ENCODE measurements around the gene C17orf107.
"Not testable (repeated sequence)": the region's sequence is repeated elsewhere in the genome, so short reads cannot be mapped to it uniquely, and the experiment has no call there.

The C17orf107 gene

DNA sequence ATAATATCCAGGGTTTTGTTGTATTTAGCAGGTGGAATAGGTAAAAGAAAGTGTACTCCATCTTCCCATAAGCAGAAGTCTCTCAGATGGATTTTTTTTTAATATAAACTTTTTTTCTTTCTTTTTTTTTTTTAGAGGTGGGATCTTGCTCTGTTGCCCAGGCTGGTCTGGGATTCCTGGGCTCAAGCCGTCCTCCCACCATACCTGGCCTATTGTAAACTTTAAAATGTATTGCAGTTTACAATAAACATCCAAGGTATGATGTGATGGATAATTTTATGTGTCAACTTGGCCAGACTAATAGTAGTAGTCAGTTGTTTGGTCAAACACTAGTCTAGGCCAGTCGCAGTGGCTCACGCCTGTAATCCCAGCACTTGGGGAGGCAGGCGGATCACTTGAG, 22.0 kb downstream of the C17orf107 start:
- TF ChIP-seq, protein P1, sequence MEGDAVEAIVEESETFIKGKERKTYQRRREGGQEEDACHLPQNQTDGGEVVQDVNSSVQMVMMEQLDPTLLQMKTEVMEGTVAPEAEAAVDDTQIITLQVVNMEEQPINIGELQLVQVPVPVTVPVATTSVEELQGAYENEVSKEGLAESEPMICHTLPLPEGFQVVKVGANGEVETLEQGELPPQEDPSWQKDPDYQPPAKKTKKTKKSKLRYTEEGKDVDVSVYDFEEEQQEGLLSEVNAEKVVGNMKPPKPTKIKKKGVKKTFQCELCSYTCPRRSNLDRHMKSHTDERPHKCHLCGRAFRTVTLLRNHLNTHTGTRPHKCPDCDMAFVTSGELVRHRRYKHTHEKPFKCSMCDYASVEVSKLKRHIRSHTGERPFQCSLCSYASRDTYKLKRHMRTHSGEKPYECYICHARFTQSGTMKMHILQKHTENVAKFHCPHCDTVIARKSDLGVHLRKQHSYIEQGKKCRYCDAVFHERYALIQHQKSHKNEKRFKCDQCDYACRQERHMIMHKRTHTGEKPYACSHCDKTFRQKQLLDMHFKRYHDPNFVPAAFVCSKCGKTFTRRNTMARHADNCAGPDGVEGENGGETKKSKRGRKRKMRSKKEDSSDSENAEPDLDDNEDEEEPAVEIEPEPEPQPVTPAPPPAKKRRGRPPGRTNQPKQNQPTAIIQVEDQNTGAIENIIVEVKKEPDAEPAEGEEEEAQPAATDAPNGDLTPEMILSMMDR (IDR thresholded peaks at IDR 0.05), result no peak
- Histone ChIP-seq H3K36me3 (no peaks in the 10 kb centered on the region), H3K27me3 (no peaks in the 10 kb centered on the region), H3K27ac (no peak overlapping the region), H3K4me3 (ENCODE audit: low read depth in 1 of 2, low read length in 1 of 2) (no peak overlapping the region), H3K4me1 (ENCODE audit: control insufficient read depth in 1 of 2, insufficient read depth in 1 of 2, low read depth in 1 of 2, low read length in 1 of 2) (peaks cover 9 to 11% of the 10 kb centered on the region in 2 experiments), H3K9me3 (no peaks in the 10 kb centered on the region)

DNA sequence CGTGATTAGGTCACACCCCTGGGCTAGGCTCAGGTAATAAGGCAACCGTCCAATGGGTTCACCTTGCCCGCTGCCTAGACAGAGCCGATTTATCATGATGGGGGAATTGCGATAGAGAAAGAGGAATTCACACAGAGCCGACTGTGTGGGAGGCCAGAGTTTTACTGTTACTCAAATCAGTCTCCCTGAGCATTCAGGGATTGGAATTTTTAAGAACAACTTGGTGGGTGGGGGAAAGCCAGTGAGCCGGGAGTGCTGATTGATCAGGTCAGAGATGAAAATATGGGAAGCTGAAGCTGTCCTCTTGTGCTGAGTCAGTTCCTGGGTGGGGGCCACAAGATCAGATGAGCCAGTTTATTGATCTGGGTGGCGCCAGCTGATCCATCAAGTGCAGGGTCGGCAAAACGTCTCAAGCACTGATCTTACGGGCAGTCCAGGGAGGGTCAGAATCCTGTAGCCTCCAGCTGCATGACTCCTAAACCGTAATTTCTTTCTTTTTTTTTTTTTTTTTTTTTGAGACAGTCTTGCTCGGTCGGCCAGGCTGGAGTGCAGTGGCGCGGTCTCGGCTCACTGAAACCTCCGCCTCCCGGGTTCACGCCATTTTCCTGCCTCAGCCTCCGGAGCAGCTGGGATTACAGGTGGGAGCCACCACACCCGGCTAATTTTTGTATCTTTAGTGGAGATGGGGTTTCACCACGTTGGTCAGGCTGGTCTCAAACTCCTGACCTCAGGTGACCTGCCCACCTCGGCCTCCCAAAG, 27.4 kb downstream of the C17orf107 start:
- not testable (repeated sequence) for H3K27ac ChIP-seq; H3K36me3 ChIP-seq; H3K9me3 ChIP-seq; H3K27me3 ChIP-seq; H3K4me1 ChIP-seq (ENCODE audit: control insufficient read depth in 1 of 2, insufficient read depth in 1 of 2, low read depth in 1 of 2, low read length in 1 of 2); H3K4me3 ChIP-seq (ENCODE audit: low read depth in 1 of 2, low read length in 1 of 2)

DNA sequence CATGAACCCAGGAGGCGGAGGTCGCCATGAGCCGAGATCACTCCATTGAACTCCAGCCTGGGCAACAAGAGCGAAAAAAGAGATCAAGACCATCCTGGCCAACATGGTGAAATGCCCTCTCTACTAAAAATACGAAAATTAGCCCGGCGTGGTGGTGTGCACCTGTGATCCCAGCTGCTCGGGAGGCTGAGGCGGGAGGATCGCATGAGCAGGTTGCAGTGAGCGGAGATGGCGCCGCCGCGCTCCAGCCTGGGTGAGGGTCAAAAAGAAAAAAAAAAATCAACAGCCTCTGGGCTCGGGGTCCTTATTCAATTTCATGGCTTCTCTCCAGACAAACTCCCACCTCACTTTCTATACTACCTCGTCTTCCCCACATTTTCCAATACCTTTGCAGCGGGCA, 29.5 kb downstream of the C17orf107 start:
- Histone ChIP-seq H3K9me3 (no peaks in the 10 kb centered on the region), H3K27ac (no peak overlapping the region), H3K27me3 (peaks cover 9% of the 10 kb centered on the region), H3K36me3 (peaks cover 4% of the 10 kb centered on the region), H3K4me3 (ENCODE audit: low read depth in 1 of 2, low read length in 1 of 2) (no peak overlapping the region), H3K4me1 (ENCODE audit: control insufficient read depth in 1 of 2, insufficient read depth in 1 of 2, low read depth in 1 of 2, low read length in 1 of 2) (peaks cover 1 to 14% of the 10 kb centered on the region in 2 experiments)
- TF ChIP-seq, protein P1 (IDR thresholded peaks at IDR 0.05), result no peak

DNA sequence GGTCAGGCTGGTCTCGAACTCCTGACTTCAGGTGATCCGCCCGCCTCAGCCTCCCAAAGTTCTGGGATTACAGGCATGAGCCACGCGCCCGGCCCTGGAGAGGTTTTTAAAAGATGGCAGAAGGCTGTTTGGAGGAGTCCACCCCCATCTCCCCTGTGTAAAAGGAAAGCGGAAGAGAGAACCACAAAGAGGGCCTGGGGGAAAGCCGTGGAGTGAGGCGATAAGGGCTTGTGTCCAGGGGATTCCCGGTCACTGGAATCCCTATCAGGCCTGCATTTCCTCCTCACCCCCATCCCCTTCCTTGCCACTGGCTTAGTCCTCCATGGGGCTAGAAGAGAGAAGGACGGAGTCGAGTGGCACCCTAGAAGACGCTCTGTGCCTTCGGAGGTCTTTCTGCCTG, 32.6 kb downstream of the C17orf107 start, which contains the start of gene GP1BA:
Gene GP1BA, plus strand, starts transcription at position 315 of the 400 bp plus-strand sequence. CDS start 328 bp downstream, outside the sequence.
- Histone ChIP-seq H3K4me1 (ENCODE audit: control insufficient read depth in 1 of 2, insufficient read depth in 1 of 2, low read depth in 1 of 2, low read length in 1 of 2) (peaks cover 11 to 24% of the 10 kb centered on the region in 2 experiments), H3K4me3 (ENCODE audit: low read depth in 1 of 2, low read length in 1 of 2) (no peak within 1 kb of the TSS), H3K36me3 (peaks cover 16% of the 10 kb centered on the region), H3K9me3 (no peaks in the 10 kb centered on the region), H3K27ac (no peak within 1 kb of the TSS), H3K27me3 (peaks cover 16% of the 10 kb centered on the region)
- TF ChIP-seq, protein P1 (IDR thresholded peaks at IDR 0.05), result no peak

DNA sequence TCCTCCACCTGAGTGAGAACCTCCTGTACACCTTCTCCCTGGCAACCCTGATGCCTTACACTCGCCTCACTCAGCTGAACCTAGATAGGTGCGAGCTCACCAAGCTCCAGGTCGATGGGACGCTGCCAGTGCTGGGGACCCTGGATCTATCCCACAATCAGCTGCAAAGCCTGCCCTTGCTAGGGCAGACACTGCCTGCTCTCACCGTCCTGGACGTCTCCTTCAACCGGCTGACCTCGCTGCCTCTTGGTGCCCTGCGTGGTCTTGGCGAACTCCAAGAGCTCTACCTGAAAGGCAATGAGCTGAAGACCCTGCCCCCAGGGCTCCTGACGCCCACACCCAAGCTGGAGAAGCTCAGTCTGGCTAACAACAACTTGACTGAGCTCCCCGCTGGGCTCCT, 33.4 kb downstream of the C17orf107 start:
- Histone ChIP-seq H3K36me3 (peaks cover 24% of the 10 kb centered on the region), H3K4me3 (ENCODE audit: low read depth in 1 of 2, low read length in 1 of 2) (no peak overlapping the region), H3K27ac (no peak overlapping the region), H3K27me3 (peaks cover 16% of the 10 kb centered on the region), H3K9me3 (no peaks in the 10 kb centered on the region), H3K4me1 (ENCODE audit: control insufficient read depth in 1 of 2, insufficient read depth in 1 of 2, low read depth in 1 of 2, low read length in 1 of 2) (peaks cover 11 to 24% of the 10 kb centered on the region in 2 experiments)
- TF ChIP-seq, protein P1 (IDR thresholded peaks at IDR 0.05), result no peak

DNA sequence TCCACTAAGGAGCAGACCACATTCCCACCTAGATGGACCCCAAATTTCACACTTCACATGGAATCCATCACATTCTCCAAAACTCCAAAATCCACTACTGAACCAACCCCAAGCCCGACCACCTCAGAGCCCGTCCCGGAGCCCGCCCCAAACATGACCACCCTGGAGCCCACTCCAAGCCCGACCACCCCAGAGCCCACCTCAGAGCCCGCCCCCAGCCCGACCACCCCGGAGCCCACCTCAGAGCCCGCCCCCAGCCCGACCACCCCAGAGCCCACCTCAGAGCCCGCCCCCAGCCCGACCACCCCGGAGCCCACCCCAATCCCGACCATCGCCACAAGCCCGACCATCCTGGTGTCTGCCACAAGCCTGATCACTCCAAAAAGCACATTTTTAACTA, 34.3 kb downstream of the C17orf107 start:
- H3K27me3 ChIP-seq, result peaks cover 16% of the 10 kb centered on the region
- H3K36me3 ChIP-seq, result peaks cover 32% of the 10 kb centered on the region
- no peak overlapping the region for H3K4me3 ChIP-seq (ENCODE audit: low read depth in 1 of 2, low read length in 1 of 2)
- H3K9me3 ChIP-seq, result no peaks in the 10 kb centered on the region
- H3K27ac ChIP-seq, result no peak overlapping the region
- peaks cover 17 to 28% of the 10 kb centered on the region in 2 experiments for H3K4me1 ChIP-seq (ENCODE audit: control insufficient read depth in 1 of 2, insufficient read depth in 1 of 2, low read depth in 1 of 2, low read length in 1 of 2)
- TF ChIP-seq, protein P1 (IDR thresholded peaks at IDR 0.05), result no peak
